ENCODE results near the gene SOCS2.
"Not testable (repeated sequence)": the region's sequence is repeated elsewhere in the genome, so short reads cannot be mapped to it uniquely, and the experiment has no call there.

The SOCS2 gene

DNA sequence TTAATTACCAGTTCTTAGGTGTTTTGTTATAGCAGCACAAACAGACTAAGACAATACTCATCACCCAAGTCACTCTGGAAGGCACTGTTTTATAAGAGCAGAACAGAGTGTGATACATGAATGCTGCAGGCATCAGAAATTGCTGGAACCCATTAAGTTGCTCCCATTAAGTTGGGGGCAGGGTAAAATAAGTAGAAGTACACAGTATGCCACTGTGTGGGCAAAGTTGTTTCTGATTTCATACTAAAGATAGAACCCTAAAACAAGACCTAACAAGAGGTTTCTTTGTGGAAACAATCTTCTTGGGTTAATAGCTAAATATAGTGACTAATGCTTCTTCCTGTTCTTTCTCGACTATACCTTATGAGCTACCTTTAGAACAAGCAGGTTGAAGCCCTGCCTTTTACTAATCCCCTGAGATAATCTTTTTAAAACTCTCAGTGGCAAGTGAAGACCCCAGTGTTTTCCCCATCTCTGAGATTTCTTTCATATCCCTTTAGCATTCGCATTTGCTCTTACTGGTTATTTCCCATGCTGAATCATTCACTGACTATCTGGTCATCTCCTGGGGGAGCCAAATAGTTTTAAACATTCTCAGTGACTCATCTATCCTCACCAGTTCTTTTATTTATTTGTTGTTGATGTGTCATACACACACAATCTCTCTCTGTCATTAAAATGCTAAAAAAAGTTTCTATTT lies 52.3 kb downstream of the SOCS2 start:
- Mint-ChIP-seq H3K27me3 (ENCODE audit: low read depth, poor library complexity) (peaks cover 13% of the 10 kb centered on the region), H3K9me3 (no peaks in the 10 kb centered on the region), H3K4me3 (no peak overlapping the region), H3K27ac (no peak overlapping the region), H3K4me1 (no peaks in the 10 kb centered on the region), H3K36me3 (ENCODE audit: low read depth) (no peaks in the 10 kb centered on the region)
- TF ChIP-seq, protein P1, sequence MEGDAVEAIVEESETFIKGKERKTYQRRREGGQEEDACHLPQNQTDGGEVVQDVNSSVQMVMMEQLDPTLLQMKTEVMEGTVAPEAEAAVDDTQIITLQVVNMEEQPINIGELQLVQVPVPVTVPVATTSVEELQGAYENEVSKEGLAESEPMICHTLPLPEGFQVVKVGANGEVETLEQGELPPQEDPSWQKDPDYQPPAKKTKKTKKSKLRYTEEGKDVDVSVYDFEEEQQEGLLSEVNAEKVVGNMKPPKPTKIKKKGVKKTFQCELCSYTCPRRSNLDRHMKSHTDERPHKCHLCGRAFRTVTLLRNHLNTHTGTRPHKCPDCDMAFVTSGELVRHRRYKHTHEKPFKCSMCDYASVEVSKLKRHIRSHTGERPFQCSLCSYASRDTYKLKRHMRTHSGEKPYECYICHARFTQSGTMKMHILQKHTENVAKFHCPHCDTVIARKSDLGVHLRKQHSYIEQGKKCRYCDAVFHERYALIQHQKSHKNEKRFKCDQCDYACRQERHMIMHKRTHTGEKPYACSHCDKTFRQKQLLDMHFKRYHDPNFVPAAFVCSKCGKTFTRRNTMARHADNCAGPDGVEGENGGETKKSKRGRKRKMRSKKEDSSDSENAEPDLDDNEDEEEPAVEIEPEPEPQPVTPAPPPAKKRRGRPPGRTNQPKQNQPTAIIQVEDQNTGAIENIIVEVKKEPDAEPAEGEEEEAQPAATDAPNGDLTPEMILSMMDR (IDR thresholded peaks at IDR 0.05): no peak
- DNase-seq: no peak

DNA sequence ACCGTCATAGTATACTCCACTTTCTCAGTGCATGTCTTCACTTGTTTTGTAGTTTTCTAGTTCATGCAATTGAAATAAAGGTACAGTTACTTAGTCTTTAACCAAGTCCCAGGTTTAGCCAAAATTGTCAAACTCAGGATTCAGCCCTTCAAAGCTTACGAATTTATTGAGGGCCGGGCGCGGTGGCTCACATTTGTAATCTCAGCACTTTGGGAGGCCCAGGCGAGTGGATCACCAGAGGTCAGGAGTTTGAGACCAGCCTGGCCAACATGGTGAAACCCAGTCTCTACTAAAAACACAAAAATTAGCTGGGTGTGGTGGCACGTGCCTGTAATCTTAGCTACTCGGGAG lies 52.8 kb downstream of the SOCS2 start:
- not testable (repeated sequence) for H3K9me3 Mint-ChIP-seq; H3K36me3 Mint-ChIP-seq (ENCODE audit: low read depth); H3K4me3 Mint-ChIP-seq; H3K4me1 Mint-ChIP-seq; DNase-seq; H3K27ac Mint-ChIP-seq
- H3K27me3 Mint-ChIP-seq (ENCODE audit: low read depth, poor library complexity): peaks cover 13% of the 10 kb centered on the region

DNA sequence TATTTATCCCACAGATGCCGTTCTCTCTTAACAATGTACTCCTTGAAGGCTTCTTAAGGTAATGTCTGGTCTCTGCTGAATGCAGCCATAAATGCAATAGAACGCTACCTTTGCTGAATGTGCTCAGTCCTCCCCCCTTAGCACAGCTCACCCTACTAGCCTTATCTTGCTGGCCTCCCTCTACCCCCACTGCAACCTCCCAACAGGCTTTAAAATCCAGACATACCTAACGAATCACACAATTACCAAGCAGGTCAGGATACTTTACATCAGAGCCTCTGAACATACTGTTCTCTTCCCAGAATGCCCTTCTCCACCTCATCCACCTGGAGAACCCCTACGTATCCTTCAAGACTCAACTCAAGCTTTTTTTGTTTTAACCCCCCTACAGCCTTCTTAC lies 53.7 kb downstream of the SOCS2 start:
- Mint-ChIP-seq H3K4me1 (no peaks in the 10 kb centered on the region), H3K27ac (no peak overlapping the region), H3K27me3 (ENCODE audit: low read depth, poor library complexity) (peaks cover 10% of the 10 kb centered on the region), H3K4me3 (no peak overlapping the region), H3K9me3 (no peaks in the 10 kb centered on the region), H3K36me3 (ENCODE audit: low read depth) (no peaks in the 10 kb centered on the region)
- TF ChIP-seq, protein P1 (IDR thresholded peaks at IDR 0.05): no peak
- no peak for DNase-seq
